GM12873 (cell line): ENCODE data around the gene UBE2Z.

Source experiments
- TF ChIP-seq, protein P1 (sequence below): IDR thresholded peaks from 2 replicates; pipeline ENCODE4 v1.5.1; 2012; ENCODE audit warnings: low read depth, mild to moderate bottlenecking, moderate library complexity, low read length, control low read depth; ENCODE audit not compliant: insufficient read depth; ENCODE audit errors: missing control alignments

The UBE2Z gene

DNA sequence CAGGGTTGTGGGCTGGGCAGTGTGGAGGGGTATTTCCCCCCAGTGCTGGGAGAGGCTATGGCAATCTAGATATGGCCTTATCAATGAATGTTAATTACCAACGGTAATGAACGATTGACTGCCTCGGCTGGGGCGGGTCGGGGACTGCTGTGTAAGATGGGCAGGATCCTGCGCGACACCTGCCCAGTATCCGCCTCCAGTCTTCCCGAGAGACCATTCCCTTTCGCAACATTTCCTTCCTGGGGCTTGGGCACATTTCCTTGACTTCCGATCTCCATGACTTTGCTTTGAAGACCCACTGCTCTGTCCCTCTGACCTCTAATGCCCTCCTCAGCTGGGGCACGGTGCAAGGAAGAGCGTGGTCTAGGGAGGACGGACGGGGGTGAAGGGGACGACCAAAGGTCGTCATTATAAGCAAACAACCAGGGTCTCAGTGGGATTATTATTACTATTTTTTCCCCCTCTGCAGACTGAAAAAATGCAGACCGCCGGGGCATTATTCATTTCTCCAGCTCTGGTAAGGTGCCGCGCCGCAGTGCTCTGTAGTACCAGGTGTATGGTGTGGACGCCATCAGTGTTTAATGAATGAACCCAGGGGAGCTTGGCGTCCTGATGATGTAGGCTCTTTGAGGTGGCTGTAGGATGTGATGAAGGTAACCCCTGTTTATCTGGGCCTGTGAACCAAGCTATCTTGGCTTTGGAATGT is 15.1 kb upstream of the UBE2Z start:
- TF ChIP-seq, protein P1, sequence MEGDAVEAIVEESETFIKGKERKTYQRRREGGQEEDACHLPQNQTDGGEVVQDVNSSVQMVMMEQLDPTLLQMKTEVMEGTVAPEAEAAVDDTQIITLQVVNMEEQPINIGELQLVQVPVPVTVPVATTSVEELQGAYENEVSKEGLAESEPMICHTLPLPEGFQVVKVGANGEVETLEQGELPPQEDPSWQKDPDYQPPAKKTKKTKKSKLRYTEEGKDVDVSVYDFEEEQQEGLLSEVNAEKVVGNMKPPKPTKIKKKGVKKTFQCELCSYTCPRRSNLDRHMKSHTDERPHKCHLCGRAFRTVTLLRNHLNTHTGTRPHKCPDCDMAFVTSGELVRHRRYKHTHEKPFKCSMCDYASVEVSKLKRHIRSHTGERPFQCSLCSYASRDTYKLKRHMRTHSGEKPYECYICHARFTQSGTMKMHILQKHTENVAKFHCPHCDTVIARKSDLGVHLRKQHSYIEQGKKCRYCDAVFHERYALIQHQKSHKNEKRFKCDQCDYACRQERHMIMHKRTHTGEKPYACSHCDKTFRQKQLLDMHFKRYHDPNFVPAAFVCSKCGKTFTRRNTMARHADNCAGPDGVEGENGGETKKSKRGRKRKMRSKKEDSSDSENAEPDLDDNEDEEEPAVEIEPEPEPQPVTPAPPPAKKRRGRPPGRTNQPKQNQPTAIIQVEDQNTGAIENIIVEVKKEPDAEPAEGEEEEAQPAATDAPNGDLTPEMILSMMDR: no peak

GRCh38 chr17:48893646-48894508 is 14.3 kb upstream of the UBE2Z start:
- TF ChIP-seq, protein P1: no peak

- TF ChIP-seq, protein P1: no peak
Measured at GRCh38 chr17:48894886-48895285, 13.3 kb upstream of the UBE2Z start.

GRCh38 chr17:48901241-48901640 is 7.0 kb upstream of the UBE2Z start:
- TF ChIP-seq, protein P1: no peak

DNA sequence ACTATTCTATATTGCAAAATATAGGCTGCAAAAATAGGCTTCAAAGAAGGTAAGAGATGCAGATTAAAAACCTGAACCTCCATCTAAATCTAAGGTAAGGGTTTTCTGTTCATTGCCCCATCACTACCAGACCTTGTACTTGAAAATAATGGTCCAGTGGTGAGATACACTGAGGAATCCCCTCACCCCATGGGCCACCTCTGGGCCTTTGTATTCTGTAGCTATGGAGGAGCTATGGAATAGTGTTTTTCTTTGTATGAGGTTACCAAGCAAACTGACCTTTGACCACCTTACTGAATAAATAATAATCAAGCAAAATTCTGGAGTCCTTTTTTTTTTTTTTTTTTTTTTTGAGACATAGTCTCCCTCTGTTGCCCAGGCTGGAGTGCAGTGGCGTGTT is 4.8 kb upstream of the UBE2Z start:
- TF ChIP-seq, protein P1: no peak

GRCh38 chr17:48904428-48904827 is 3.8 kb upstream of the UBE2Z start:
- TF ChIP-seq, protein P1: no peak

GRCh38 chr17:48905987-48906515 is 2.2 kb upstream of the UBE2Z start:
- TF ChIP-seq, protein P1: no peak
